ENCODE measurements around the gene GRM7. TPM values are rescaled to one million over a fixed set of nuclear protein-coding genes. Genes with fewer than 3 reads are reported as not detected.

The GRM7 gene
- total RNA-seq, 6 experiments from 2014 or later = not detected

DNA sequence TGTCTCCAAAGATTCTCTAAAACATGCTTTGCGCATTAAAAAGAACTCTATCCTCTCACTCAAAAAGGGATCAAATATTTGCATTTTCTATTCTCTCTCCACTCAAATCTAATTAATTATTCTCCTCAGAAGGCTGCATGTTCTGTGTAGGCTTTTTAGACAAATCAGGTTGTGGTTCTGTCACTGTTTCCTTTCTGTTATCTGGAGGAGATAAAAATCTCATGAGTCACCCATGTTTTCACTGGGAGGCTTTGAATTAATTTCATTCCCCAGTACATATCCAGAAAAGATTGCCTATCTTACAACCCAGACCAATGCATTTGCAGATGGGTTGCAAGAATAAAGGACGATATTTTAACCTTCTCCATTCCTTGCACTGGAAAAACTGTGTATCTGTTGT is 446.5 kb downstream of the GRM7 start:
- no peak overlapping the region for H3K4me3 Mint-ChIP-seq
- TF ChIP-seq, protein P1, sequence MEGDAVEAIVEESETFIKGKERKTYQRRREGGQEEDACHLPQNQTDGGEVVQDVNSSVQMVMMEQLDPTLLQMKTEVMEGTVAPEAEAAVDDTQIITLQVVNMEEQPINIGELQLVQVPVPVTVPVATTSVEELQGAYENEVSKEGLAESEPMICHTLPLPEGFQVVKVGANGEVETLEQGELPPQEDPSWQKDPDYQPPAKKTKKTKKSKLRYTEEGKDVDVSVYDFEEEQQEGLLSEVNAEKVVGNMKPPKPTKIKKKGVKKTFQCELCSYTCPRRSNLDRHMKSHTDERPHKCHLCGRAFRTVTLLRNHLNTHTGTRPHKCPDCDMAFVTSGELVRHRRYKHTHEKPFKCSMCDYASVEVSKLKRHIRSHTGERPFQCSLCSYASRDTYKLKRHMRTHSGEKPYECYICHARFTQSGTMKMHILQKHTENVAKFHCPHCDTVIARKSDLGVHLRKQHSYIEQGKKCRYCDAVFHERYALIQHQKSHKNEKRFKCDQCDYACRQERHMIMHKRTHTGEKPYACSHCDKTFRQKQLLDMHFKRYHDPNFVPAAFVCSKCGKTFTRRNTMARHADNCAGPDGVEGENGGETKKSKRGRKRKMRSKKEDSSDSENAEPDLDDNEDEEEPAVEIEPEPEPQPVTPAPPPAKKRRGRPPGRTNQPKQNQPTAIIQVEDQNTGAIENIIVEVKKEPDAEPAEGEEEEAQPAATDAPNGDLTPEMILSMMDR (IDR thresholded peaks at IDR 0.05) = no peak
- no peak for DNase-seq

DNA sequence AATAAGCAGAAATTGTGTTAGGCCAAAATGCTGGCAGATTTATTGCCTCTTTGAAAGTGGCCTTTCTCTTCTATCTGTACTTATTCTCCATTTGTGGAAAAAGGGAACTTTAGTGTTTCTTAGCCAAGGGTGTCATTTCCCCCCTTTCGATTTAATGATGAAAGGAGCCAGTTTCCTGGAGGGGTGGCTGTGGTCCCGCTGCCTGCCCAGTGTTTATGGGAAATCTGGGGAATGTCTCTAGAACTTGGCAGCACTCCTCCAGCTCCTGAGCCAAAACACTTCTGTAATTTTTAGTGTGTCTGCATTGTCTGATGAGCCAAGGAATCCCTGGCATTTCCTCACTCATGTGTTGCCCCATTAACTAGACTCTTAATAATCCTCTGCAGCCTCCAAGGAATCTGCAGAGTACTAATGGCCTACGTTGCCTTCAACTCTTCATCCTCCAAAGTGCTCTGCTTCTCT is 448.8 kb downstream of the GRM7 start:
- peaks cover 4% of the 10 kb centered on the region; the same call in 1 of the 2 replicates for H3K36me3 Mint-ChIP-seq (ENCODE audit: low read depth)
- H3K27me3 Mint-ChIP-seq (ENCODE audit: insufficient read depth) = no peaks in the 10 kb centered on the region; the same call in 1 of the 2 replicates
- H3K4me3 Mint-ChIP-seq = no peak overlapping the region
- TF ChIP-seq, protein P1 (IDR thresholded peaks at IDR 0.05) = no peak
- H3K27ac Mint-ChIP-seq = no peak overlapping the region
- peaks cover 73% of the 10 kb centered on the region for H3K9me3 Mint-ChIP-seq
- no peak for DNase-seq
- no peaks in the 10 kb centered on the region for H3K4me1 Mint-ChIP-seq (ENCODE audit: low read depth)

More for the DNA sequence above, 446.5 kb downstream of the GRM7 start:
- peaks cover 79% of the 10 kb centered on the region for H3K9me3 Mint-ChIP-seq
- H3K27me3 Mint-ChIP-seq (ENCODE audit: insufficient read depth) = no peaks in the 10 kb centered on the region; the same call in 1 of the 2 replicates
- no peak overlapping the region for H3K27ac Mint-ChIP-seq
- H3K36me3 Mint-ChIP-seq (ENCODE audit: low read depth) = peaks cover 4% of the 10 kb centered on the region; the same call in 1 of the 2 replicates
- H3K4me1 Mint-ChIP-seq (ENCODE audit: low read depth) = no peaks in the 10 kb centered on the region

DNA sequence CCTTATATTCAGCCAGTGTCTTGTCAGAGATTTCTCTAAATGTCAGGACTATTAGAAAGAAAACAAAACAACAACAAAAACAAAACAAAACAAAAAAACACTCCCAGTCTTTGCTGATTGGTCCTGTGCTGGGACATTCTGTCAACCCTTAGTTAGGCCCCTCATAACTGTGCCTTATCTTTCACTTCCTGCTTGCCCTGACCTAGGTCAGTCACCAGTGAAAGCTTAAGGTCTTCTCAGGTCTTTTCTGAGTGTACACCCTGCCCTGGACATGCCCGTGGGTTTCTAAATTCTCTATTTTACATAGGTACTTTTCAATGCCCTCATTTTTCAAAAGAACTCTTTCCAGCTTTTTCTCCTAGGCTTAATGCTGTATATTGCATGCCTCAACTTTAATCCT is 454.1 kb downstream of the GRM7 start:
- H3K4me3 Mint-ChIP-seq = no peak overlapping the region
- no peak for DNase-seq
- no peaks in the 10 kb centered on the region for H3K4me1 Mint-ChIP-seq (ENCODE audit: low read depth)
- no peaks in the 10 kb centered on the region; the same call in 1 of the 2 replicates for H3K27me3 Mint-ChIP-seq (ENCODE audit: insufficient read depth)
- TF ChIP-seq, protein P1 (IDR thresholded peaks at IDR 0.05) = no peak
- H3K9me3 Mint-ChIP-seq = peaks cover 59% of the 10 kb centered on the region
- no peaks in the 10 kb centered on the region for H3K36me3 Mint-ChIP-seq (ENCODE audit: low read depth)
- H3K27ac Mint-ChIP-seq = no peak overlapping the region

DNA sequence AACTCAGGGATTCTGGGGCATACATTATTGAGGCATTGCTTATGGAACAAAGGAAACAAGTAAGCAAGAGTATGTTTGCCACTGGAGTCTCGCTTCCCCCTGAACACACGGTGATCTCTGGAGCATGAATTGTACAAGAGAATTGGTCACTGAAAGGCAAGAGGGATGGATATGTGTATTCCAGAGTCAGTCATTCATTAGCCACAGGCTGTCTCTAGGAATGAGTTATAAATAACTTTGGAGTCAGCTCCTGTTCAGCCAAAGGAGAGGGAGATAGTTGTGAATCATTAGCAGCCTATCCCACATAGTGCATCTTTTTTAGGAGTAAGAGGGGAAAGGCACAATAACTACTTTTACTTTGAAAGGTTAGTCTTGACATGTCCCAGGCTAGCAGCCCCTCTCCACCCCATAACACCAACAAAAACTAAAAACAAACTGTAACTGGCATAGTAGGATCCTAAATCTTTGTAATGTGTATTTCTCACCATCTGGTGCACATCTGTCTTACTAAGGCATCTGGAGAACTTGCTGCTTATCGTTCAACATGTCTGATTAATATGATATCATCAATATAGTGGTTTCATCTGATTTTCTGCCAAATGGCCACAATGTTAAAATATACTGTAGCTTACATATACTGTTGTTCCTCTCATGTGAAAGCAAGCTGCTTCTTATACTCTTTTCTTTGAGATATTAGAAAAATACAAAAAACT is 462.2 kb downstream of the GRM7 start:
- Mint-ChIP-seq H3K4me3 (no peak overlapping the region), H3K27ac (no peak overlapping the region), H3K9me3 (peaks cover 45% of the 10 kb centered on the region), H3K36me3 (ENCODE audit: low read depth) (no peaks in the 10 kb centered on the region), H3K4me1 (ENCODE audit: low read depth) (no peaks in the 10 kb centered on the region), H3K27me3 (ENCODE audit: insufficient read depth) (no peaks in the 10 kb centered on the region; the same call in 1 of the 2 replicates)
- DNase-seq = no peak
- TF ChIP-seq, protein P1 (IDR thresholded peaks at IDR 0.05) = no peak

DNA sequence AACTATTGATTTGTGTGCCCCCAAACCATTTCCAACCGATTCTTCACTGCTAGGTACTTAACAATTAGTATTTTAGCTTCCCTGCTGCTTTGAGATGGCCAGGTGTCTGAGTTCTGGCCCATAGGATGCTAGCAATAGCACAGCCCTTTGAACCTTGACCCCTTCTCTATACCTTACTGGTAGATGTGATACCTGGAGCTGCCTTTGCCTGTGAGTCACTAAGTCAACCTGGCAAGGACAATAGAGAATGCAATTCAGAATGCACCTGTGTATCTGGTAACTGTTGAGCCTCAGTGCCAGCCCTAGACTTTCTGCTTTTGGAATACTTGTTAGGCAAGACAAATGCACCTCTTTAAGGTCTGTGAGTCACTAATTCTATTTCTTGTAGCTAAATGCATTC is 467.4 kb downstream of the GRM7 start:
- H3K36me3 Mint-ChIP-seq (ENCODE audit: low read depth) = no peaks in the 10 kb centered on the region
- TF ChIP-seq, protein P1 (IDR thresholded peaks at IDR 0.05) = no peak
- H3K9me3 Mint-ChIP-seq = peaks cover 61% of the 10 kb centered on the region
- DNase-seq = no peak
- no peak overlapping the region for H3K27ac Mint-ChIP-seq
- H3K4me3 Mint-ChIP-seq = no peak overlapping the region
- no peaks in the 10 kb centered on the region for H3K4me1 Mint-ChIP-seq (ENCODE audit: low read depth)
- no peaks in the 10 kb centered on the region for H3K27me3 Mint-ChIP-seq (ENCODE audit: insufficient read depth)

Measured in HFFc6 (cell line).